NB4 (cell line): ENCODE data around the gene SPTBN4.

ENCODE experiments used
- CTCF ChIP-seq: IDR thresholded peaks from one replicate; pipeline ENCODE4 v1.5.1; 2012; ENCODE audit warnings: low read depth, low read length
- TF ChIP-seq, protein P1 (sequence below): IDR thresholded peaks from 2 replicates; pipeline ENCODE4 v1.6.1; 2011; ENCODE audit warnings: low read depth, low read length

GRCh38 chr19:40422748-40423566 lies 43.8 kb upstream of the SPTBN4 start:
- TF ChIP-seq, protein P1, sequence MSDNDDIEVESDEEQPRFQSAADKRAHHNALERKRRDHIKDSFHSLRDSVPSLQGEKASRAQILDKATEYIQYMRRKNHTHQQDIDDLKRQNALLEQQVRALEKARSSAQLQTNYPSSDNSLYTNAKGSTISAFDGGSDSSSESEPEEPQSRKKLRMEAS, result no peak
- TF ChIP-seq CTCF, result no peak
